ENCODE data around the gene RXRA.

Gene RXRA

GRCh38 chr9:134406366-134407120 lies 80.3 kb downstream of the RXRA start:
- no peak for DNase-seq

GRCh38 chr9:134407121-134407779 lies 81.0 kb downstream of the RXRA start:
- DNase-seq: peak; percentile 74 to 81

GRCh38 chr9:134408389-134408788 lies 82.1 kb downstream of the RXRA start:
- no peak for DNase-seq

- DNase-seq: no peak
These were observed 82.9 kb downstream of the RXRA start for GRCh38 chr9:134408939-134409737.

GRCh38 chr9:134410071-134410834 lies 84.0 kb downstream of the RXRA start:
- DNase-seq: no peak

GRCh38 chr9:134410835-134411217 lies 84.6 kb downstream of the RXRA start:
- no peak for DNase-seq

GRCh38 chr9:134411440-134412297 lies 85.4 kb downstream of the RXRA start:
- no peak for DNase-seq

GRCh38 chr9:134412298-134412711 lies 86.0 kb downstream of the RXRA start:
- DNase-seq: no peak

- DNase-seq: no peak
These were observed 87.0 kb downstream of the RXRA start for GRCh38 chr9:134413112-134413715.

GRCh38 chr9:134413890-134414623 lies 87.8 kb downstream of the RXRA start:
- no peak for DNase-seq

- no peak for DNase-seq
These were observed 88.7 kb downstream of the RXRA start for GRCh38 chr9:134414900-134415425.

GRCh38 chr9:134416385-134417015 lies 90.2 kb downstream of the RXRA start:
- DNase-seq: no peak

GRCh38 chr9:134418354-134418753 lies 92.1 kb downstream of the RXRA start:
- DNase-seq: no peak

- DNase-seq: no peak
These were observed 92.9 kb downstream of the RXRA start for GRCh38 chr9:134419000-134419683.

GRCh38 chr9:134419684-134420076 lies 93.4 kb downstream of the RXRA start:
- no peak for DNase-seq

- DNase-seq: no peak
These were observed 94.1 kb downstream of the RXRA start for GRCh38 chr9:134420281-134420845.

GRCh38 chr9:134420974-134421432 lies 94.7 kb downstream of the RXRA start:
- no peak for DNase-seq

GRCh38 chr9:134421888-134422287 lies 95.6 kb downstream of the RXRA start:
- DNase-seq: no peak

Data from stimulated activated CD4-positive, alpha-beta T cell treated with anti-CD3 and anti-CD28 coated beads, Interleukin-4, amount 100 ng/mL, for 4 hours (primary cell).